Right ventricle myocardium superior (tissue), 1 donor: ENCODE results near the gene DDX10. TPM values are rescaled to one million over a fixed set of nuclear protein-coding genes. Genes with fewer than 3 reads are reported as not detected.

Experiments
- ATAC-seq: fragments of 200-7000 bp; cut with Tn5 transposase; one replicate; pipeline ENCODE4 v1.9.1; 2020; ENCODE audit warnings: mild to moderate bottlenecking; ENCODE audit not compliant: poor library complexity
- DNase-seq: peaks from one replicate; pipeline ENCODE4 v3.0.0-alpha.2; 2020
- intact Hi-C: fragments of 100-400 bp; cut with DNase I; formaldehyde crosslinking; loops from one replicate; pipeline ENCODE4 v1.11.2; 2022
- total RNA-seq: library from RNA; stranded (reverse); fragmentation: NEBNext Ultra II Directional; extraction: Animal tissue kit (Norgen Biotek cat#: 25700); gene quantifications from one replicate; pipeline ENCODE4 v1.2.1, GENCODE V29; 2021
- donor health status: DM: no; HTN: yes; CAD: no; lungs with severe emphysema.

The DDX10 gene
- total RNA-seq, 1 donor from 2014 or later, result 10.2 TPM

DNA sequence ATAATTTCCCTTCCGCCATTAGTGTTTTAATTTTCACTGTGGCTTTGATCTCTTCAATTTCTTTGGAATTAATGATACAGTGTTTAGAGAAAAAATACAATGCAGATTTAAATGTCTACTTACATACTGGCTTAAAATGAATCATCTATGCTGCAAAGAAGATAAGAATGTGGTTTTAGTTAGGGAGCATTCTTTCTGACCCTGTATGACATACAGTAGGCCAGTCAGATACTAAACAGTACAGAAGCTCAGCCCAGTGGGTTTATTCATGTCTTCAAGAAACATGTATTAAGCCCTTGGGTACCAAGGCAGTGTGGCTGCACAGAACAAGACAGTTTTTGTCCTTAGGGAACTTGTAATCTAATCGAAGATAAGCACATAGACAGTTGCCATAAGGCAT lies 268.8 kb downstream of the DDX10 start:
- ATAC-seq (no peak), DNase-seq (no peak)
- intact Hi-C loops, result no loop called here

DNA sequence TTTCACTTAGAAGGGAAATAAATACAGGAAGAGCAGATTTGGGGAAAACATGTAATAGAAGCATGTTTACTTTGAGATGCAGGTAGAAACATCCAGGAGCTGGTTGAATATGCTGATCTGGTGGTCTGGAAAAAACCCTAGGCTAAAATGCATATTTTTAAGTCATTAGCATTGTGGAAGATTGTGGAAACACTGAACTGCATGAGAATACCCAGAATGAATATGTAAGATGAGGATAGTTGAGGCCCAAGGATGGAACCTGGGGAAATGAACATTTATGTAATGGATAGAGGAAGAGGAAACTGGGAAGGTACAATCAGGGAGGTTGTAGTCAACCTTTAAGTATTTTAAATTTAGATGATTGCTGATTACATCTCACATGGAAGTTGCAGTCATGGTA lies 269.4 kb downstream of the DDX10 start:
- intact Hi-C loops, result no loop called here
- no peak for ATAC-seq

DNA sequence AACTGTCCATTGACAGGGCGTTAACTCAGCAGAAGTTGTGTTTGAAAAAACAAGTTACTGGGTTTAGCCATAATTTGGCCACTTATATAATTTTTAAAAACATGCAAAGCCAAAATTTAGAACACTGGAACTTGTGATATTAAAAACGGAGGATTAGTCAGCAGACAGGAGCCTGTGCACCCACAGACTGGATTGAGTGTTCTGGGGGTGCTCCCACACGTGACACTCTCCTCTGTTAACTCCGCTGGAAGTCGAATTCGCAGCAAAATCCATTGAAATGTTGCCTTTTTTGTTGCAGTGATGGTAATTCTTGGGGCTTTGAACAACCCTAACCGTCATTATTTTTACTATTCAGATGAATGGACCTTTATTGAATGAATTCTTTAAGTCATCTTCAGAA lies 269.8 kb downstream of the DDX10 start:
- intact Hi-C loops, result no loop called here
- DNase-seq, result no peak
- no peak for ATAC-seq

More for the DNA sequence above, 269.4 kb downstream of the DDX10 start:
- no peak for DNase-seq

DNA sequence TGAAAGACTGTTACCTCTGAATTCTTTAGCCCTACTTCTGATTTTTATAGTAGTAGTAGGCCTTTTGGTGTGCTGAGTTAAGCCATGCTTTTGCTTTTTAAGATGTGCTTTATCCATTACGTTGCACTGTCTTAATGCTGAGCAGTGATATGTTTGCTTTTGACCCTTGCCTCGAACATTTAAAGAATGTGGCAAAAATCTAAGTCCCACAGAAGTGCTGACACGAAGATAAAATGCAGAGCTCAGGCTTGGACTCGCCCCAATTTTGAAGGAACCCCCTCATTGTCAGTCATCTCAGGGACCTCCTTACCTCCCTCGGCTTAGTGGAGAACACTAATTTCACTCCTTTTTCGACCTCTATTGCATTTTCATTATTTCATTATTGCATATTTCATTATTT lies 272.9 kb downstream of the DDX10 start:
- ATAC-seq, result no peak
- intact Hi-C loops, result no loop called here
- DNase-seq, result no peak

DNA sequence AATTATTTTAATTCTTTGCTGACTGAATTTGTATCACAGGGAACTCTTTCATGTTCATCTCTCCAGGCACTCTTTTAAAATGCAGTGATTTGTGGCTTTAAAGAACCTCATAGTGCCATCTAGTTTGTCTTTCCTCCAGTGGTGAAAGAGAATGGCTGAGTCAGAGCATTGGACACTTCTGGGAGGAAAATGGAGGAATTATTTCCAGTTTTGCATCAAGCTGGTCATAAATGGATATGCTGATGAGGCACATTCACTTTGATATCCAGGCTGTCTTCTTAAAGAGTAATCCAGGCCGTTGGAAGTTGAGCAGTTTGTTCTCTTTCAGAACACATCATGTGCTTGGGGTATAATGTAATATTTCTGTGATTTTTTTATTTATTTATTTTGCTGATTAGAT lies 273.7 kb downstream of the DDX10 start:
- DNase-seq, result no peak
- ATAC-seq, result no peak
- intact Hi-C loops, result no loop called here

DNA sequence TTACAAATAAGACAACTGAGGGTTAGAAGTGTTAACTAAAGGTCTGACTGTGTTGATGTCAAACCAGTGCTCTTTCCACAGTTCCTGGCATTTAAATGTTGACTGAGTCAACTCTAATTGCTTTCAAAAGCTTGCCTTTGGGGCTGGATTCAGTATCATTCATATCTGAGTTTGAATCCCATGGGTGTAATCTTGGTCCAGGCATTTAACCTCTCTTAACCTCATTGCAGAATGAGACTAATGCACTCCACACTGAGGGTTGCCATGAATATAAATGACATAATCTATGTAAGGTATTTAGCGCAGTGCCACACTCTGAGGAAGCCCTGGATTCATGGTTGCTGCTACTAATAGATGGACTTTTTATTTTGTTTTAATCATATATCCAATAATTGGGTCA lies 274.3 kb downstream of the DDX10 start:
- ATAC-seq, result no peak
- no peak for DNase-seq
- intact Hi-C loops, result no loop called here

DNA sequence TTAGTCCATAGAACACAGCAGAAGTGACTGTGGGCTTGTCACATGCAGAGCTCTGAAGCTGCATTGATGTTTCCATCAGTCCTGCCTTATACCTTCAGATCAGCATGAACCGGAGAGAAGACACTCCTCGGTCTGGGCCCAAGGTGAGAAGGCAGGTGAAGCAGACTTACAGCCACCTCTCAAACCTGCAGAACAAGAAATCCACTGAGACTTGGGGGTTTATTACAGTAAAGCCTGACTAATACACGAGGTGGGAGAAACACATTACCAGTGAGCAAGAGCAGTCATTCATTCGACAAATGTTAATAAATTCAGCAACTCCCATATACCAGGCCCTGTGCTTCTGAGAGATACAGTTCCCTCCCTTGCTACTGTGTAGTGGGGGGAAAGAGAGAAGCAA lies 279.0 kb downstream of the DDX10 start:
- intact Hi-C loops, result no loop called here
- DNase-seq (no peak), ATAC-seq (no peak)

DNA sequence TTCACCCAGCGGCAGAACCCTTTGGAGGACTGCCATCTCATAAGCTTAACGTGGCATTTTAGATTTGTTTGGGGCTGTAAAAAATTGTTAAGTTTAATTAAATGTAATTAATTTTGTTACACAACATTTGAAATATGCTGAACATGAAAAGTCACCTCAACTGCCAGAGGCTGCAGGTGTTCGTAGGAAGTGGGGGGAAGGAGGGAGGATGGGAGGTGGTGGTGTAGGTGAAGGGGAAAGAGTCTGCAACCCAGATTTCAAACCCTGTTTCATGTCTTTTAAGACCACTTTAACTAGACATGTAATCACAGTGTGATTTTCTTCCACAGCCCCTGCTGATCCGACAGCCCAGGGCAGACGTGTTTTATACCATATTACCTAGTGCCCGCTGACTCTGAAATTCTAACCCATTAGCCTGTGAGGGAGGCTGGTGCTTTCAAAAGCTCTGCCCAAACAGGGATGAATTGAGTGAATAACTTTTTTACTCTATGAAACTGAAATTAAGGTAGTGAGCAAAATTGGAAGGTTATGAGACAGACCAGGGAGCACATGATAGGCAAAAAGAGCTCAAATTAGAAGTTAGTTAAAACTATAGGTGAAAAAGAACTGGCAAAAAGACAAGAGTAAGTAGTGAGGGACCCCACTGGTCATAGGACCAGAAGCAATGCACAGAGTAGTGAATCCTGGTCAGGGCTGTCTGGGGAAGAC lies 279.8 kb downstream of the DDX10 start:
- no peak for DNase-seq
- intact Hi-C loops, result no loop called here
- no peak for ATAC-seq

DNA sequence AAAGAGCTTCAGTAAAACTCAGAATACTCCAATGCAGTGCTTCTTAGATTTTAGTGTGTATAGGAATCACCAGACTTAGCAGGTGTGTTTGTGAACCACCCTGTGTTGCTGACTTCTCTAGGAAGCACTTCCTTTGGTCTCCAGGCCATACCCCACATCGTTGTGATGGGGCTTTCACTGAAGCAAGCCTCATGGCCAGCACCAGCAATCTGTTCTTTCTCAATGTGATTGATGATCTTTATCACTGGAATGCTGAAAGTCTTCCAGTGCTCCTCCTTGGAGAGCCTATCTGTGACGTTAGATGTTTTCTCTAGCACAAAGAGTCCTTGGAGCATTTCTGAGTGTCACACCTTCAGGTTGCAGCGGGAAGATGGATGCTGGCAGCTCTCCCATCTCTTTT lies 280.5 kb downstream of the DDX10 start:
- DNase-seq, result no peak
- intact Hi-C loops, result no loop called here
- ATAC-seq, result no peak

DNA sequence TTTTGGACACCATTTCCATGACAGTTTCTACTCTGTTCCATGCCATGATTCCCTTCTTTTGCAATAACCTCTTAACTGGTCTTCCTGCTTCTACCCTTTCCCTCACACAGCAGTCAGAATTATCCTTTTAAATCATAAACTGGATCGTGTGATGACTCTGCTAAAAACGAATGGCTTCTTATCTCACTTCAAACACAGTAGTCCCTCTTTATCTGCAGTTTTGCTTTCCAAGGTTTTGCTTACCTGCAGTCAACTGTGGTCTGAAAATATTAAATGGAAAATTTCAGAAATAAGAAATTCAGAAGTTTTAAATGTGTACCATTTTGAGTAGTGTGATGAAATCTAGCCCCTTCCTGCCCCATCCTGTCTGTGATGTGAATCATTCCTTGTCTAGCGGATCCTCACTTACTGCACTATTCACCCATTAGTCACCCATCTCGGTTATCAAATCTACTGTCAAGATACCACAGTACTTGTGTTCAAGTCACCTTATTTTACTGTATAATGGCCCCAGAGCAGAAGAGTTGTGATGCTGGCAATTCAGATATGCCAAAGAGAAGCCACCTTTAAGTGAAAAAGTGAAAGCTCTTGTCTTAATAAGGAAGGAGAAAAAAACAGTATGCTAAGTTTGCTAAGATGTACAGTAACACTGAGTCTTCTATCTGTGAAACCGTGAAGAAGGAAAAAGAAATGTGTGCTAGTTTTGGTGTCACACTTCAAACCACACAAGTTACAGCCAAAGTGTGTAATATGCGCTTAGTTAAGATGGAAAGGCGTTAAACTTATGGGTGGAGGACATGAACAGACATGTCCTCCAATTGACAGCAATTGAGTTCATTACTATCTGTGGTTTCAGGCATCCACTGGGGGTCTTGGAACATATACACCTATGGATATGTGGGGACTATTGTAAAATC lies 283.0 kb downstream of the DDX10 start:
- intact Hi-C loops, result no loop called here
- no peak for ATAC-seq
- DNase-seq, result no peak

DNA sequence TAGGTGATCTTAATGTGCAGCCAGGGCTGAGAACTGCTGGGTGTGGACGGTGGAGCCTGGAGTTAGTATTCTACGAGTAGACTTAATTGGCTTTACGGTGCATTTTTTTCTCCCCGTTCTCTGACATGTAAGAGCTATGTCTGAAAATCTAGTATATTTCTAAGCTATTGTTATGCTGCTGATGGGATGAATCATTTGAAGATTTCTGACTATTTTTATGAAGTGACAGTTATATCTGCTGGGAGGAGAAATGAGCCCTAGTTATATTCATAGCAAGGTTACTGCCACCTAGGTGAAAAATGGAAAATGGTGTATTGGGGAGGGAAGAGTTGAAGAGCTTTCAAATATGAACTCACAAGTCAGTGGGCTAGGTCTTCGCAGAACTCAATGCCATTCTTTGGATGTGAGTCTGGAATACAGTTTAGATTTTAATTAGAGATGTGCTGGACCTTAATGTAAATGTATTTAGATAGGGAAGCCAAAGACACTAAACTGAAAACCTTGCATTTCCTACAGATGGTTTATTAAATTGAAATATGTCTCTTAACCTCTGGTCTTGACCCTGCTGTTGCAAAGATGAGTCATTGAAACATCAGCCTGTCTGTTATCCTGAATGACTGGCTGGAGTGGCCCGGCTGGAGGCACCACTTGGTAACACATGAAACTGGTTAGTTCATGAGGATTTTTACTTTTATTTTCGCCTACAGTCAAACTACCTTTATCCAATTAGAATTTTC lies 293.7 kb downstream of the DDX10 start:
- no peak for DNase-seq
- no peak for ATAC-seq
- intact Hi-C loops, result no loop called here

DNA sequence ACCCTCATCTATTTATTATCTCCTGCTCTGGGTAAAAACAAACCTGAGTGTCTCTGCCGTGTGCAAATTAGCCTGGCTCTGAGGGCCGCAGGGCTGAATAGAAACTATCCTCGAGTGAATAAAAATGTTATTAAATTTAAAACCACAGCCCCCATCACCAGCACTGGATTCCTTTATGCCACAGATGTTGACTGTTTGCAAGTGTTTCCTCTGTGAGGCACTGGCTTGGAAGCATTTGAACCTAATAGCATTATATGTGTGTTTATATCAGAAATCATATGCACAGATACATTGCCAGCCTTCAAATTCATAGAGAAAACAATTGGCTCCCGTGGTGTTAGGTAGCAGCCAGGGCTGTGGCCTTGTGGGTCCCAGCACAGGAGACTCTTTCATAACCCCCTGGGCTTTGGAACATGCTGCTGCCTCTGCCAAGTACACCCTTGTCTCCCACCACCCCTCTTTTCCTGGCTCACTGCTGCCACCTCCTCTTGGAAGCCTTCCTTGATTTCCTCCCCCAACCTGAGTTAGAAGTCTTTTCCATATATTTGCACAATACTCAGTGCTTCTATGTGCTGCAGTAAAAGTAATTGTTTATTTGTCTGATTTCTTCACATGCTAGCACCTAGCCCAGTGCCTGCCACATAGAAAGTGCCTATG lies 294.4 kb downstream of the DDX10 start:
- intact Hi-C loops, result no loop called here
- ATAC-seq, result no peak

DNA sequence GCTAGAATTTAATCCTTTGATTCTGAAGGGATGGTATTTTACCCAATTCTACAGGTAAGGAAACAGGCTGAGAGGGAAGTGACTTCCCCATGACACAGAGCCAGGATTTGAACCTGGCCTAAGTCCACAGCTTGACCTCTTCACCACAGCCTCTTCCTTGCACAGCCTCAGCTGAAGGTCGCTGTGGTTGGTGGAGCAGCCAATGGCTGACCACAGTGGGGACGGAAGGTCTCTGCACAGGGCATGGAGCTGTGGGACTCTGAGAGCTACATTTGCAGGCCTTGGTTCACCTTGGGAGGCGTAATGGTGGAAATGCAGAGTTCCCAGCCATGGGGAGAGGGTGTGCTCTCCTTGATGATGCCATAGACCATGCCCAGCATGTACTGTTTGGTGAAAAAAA lies 295.0 kb downstream of the DDX10 start:
- intact Hi-C loops, result no loop called here
- no peak for DNase-seq
- ATAC-seq, result no peak

More for the DNA sequence above, 294.4 kb downstream of the DDX10 start:
- no peak for DNase-seq

DNA sequence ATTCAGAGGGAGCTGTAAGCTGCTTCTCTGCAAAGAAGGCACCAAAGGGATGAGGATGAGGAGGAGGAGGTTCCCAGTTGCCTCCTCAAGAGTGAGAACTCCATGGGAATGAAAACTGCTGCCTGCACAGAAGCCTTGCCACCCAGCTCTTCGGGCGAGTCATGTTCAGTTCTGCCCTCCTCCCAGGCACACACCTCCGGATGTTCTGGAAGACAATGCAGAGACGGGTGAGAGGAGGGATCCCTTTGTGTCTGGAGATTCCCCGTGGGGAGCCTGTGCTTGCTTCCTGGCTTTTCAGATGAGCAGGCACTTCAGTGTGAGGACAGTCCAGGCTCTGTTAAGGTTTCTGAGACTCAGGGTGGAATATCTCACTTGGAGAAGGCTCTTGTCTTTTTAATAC lies 295.6 kb downstream of the DDX10 start:
- ATAC-seq (no peak), DNase-seq (no peak)
- intact Hi-C loops, result no loop called here

DNA sequence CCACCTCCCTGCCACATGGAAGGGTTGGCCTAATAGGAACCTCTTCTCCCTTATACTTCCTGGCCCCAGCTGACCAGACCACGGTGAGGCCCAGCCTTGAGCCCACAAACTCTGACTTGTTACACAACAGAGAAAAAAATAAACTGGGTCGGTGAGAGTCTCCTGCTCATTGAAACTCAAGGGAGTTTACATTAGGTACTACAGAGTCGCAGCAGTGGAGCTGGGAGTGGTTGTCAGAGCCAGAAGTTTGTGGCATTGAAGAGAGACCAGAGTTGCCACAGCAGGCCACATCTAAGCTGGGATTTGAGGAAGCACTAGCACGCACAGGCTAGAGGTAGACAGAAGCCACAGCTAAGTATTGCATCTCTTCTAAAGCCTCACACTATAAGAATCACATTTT lies 296.2 kb downstream of the DDX10 start:
- no peak for ATAC-seq
- no peak for DNase-seq
- intact Hi-C loops, result no loop called here

DNA sequence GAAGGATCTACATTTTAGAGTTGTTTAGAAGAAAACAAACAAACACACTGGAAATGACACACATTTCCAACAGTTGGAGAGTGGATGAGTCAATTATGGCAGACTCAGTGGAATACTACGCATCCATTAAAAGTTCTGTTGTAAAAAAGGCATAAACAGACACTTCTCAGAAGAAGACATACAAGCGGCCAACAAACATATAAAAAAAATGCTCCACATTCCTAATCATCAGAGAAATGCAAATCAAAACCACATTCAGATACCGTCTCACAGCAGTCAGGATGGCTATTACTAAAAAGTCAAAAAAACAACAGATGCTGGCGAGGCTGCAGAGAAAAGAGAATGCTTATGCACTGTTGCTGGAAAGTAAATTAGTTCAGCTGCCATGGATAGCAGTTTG lies 298.2 kb downstream of the DDX10 start:
- intact Hi-C loops, result no loop called here
- ATAC-seq, result no peak
- no peak for DNase-seq

DNA sequence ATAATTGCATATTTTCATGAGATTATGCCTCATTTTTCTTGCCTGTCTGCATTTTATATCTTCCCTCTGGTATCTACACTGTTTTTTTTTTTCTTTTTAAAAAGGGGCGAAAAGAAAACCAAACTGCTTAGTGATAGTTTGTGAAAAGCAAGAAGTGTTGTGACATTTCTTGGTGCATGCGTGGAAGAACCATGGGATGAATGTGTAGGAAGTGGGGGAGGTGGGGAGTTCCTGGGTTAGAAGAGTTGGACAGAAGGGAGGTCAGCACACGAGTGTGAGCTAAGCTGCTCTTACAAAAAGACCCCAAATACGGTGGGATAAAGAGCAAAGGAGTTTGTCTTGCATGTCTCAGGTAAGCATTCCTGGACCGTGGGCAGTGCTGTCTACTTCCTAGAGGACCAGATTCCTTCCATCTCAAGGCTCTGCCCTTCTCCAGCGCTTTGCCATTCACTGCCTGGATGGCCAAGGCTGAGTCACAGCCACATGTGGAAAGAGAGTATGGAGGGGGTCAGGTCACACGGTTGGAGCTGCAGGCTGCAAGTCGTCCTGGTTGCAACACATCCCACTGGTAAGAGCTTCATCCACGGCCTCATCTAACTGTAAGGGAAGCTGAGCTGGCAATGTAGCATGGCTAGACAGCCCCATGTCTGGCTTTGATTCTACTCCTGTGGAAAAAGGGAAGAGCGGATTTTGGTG lies 300.6 kb downstream of the DDX10 start:
- intact Hi-C loops, result no loop called here
- ATAC-seq (no peak), DNase-seq (no peak)

DNA sequence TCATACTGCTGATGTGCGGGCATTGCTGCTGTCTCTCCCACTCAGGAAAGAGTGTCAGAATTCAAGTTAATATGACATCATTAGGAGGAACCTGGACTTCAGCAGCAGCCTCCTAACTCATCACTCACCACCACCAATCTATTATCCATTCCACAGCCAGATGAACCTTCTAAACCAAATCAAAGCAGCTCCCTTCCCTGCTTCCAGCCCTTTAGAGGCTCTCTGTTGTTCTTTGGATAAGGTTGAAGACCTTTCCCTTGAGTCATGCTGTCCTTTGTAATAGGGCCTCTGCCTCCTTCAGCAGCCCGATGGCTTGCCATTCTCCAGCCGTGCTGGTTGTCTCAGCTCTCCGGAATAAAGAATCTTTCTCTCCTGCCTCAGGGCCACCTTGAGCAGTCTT lies 301.3 kb downstream of the DDX10 start:
- no peak for DNase-seq

DNA sequence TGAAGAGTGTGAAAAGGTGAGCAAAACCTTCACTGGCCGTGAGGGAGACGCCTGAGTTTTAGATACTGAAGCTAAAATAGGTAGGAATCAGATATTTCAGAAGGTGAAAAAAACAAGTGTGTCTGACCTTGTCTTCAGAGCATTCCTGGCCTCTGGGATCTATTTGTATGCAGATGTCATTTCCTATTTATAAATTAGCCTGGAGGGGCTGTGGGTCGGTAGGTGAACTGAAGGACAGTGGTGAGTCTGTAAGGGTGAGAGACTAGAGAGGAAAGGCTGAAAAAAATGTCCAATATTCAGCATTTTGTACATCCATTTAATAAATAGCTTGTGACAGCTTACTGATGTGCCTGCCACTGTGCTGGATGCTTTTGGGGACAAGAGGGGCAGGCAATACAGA lies 302.1 kb downstream of the DDX10 start:
- peak; percentile 49 for ATAC-seq
- intact Hi-C loops, result no loop called here

More for the DNA sequence above, 301.3 kb downstream of the DDX10 start:
- ATAC-seq, result no peak
- intact Hi-C loops, result no loop called here

More for the DNA sequence above, 302.1 kb downstream of the DDX10 start:
- no peak for DNase-seq
